GM23248 (cell line): ENCODE measurements around the gene NLGN4X. TPM values are rescaled to one million over a fixed set of nuclear protein-coding genes. Genes with fewer than 3 reads are reported as not detected.

Experiments
- DNase-seq: peaks from one replicate; pipeline ENCODE4 v3.0.0-alpha.2; 2015
- H2AFZ ChIP-seq: fragments of 200-600 bp; sonication (generic); 2 replicates; pipeline ENCODE4 v1.6.1; 2016; ENCODE audit warnings: antibody characterized with exemption
- H3F3A ChIP-seq: fragments of 200-600 bp; sonication (generic); 2 replicates; pipeline ENCODE4 v1.6.1; 2016; ENCODE audit warnings: mild to moderate bottlenecking, antibody characterized with exemption, mixed run types; ENCODE audit not compliant: insufficient read depth
- H3K27ac ChIP-seq: fragments of 200-600 bp; sonication (generic); 2 replicates; pipeline ENCODE4 v1.5.1; 2016; ENCODE audit warnings: mild to moderate bottlenecking
- H3K27me3 ChIP-seq: fragments of 200-600 bp; sonication (generic); replicated peaks from 2 replicates; pipeline ENCODE4 v1.6.1; 2016; ENCODE audit warnings: mild to moderate bottlenecking; ENCODE audit not compliant: insufficient read depth
- H3K36me3 ChIP-seq: fragments of 200-600 bp; sonication (generic); 2 replicates; pipeline ENCODE4 v1.6.1; 2016; ENCODE audit warnings: low read depth, mild to moderate bottlenecking
- H3K4me1 ChIP-seq: fragments of 200-600 bp; sonication (generic); 2 replicates; pipeline ENCODE4 v1.6.1; 2016; ENCODE audit warnings: mild to moderate bottlenecking; ENCODE audit not compliant: insufficient read depth
- H3K4me2 ChIP-seq: fragments of 200-600 bp; sonication (generic); one replicate; pipeline ENCODE4 v1.6.1; 2016; ENCODE audit warnings: mild to moderate bottlenecking; ENCODE audit not compliant: unreplicated experiment
- H3K4me3 ChIP-seq: fragments of 200-600 bp; sonication (generic); 2 replicates; pipeline ENCODE4 v1.5.1; 2016; ENCODE audit warnings: mild to moderate bottlenecking
- H3K79me2 ChIP-seq: fragments of 200-600 bp; sonication (generic); 2 replicates; pipeline ENCODE4 v1.6.1; 2016; ENCODE audit warnings: mild to moderate bottlenecking; ENCODE audit not compliant: insufficient read depth
- H3K9ac ChIP-seq: fragments of 200-600 bp; sonication (generic); 2 replicates; pipeline ENCODE4 v1.6.1; 2016; ENCODE audit warnings: mild to moderate bottlenecking
- H3K9me2 ChIP-seq: fragments of 200-600 bp; sonication (generic); 2 replicates; pipeline ENCODE4 v1.6.1; 2016; ENCODE audit warnings: mixed run types, mild to moderate bottlenecking, moderate library complexity; ENCODE audit not compliant: insufficient read depth
- H3K9me3 ChIP-seq: fragments of 200-600 bp; sonication (generic); one replicate; pipeline ENCODE4 v1.6.1; 2017; ENCODE audit warnings: low read depth
- H4K20me1 ChIP-seq: fragments of 200-600 bp; sonication (generic); 2 replicates; pipeline ENCODE4 v1.6.0; 2016; ENCODE audit not compliant: insufficient read depth
- EZH2 ChIP-seq: fragments of 200-600 bp; sonication (generic); IDR thresholded peaks from 2 replicates; pipeline ENCODE4 v1.6.1; 2018; ENCODE audit warnings: antibody characterized with exemption, mild to moderate bottlenecking; ENCODE audit not compliant: insufficient read depth, poor library complexity, severe bottlenecking
- EZH2phosphoT487 ChIP-seq: fragments of 200-600 bp; sonication (generic); IDR thresholded peaks from 2 replicates; pipeline ENCODE4 v1.6.1; 2018; ENCODE audit warnings: antibody characterized with exemption, moderate library complexity, mild to moderate bottlenecking, low read depth; ENCODE audit not compliant: insufficient read depth
- WGBS, 2 experiments: methylation state at CpG; one replicate each; pipeline ENCODE4 v1.1.6; 2015 to 2017; ENCODE audit warnings: low lambda C conversion rate in 2 of 2, low coverage in 1 of 2; ENCODE audit errors: missing lambda C conversion rate in 2 of 2; 5-methylcytosine and 5-hydroxymethylcytosine counted together
- in situ Hi-C: fragments of 300-500 bp; cut with MboI; formaldehyde crosslinking; loops from 2 replicates; pipeline ENCODE4 v1.15.0; 2020
- polyA plus RNA-seq: library from polyadenylated mRNA; unstranded; fragments of >200 nt; fragmentation: Nextera tagmentation; extraction: Ambion mirVana; gene quantifications from 2 replicates; pipeline ENCODE4 v1.2.1, GENCODE V29; 2016
- total RNA-seq: library from RNA; depleted of rRNA; stranded (reverse); fragments of >200 nt; shearing (Covaris generic); gene quantifications from 2 replicates; pipeline ENCODE4 v1.2.3, GENCODE V29; 2014

Gene NLGN4X
- total and polyA plus RNA-seq, 2 experiments from 2014 or later, result not detected

GRCh38 chrX:6129195-6129594 lies 99.5 kb downstream of the NLGN4X start:
- no peaks in the 10 kb centered on the region for H3K27me3 ChIP-seq

DNA sequence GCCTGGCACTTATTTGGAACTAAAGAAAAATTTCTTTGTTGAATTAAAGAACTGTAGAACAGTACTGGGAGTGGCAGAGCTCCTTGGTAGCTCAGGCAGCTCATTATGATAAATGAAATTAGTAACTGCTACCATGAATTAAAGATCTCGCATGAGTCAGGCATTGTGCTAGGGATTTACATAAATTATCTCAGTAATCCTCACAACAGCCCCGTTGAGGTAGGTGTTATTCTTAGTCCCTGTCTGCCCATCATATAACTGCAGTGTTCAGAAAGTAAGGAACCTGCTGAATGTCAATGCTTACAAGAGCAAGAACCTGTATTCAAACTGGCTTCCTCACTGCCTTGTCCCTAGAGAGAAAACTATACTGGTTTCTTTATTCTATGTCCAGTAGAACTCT lies 108.3 kb downstream of the NLGN4X start:
- H2AFZ ChIP-seq, result no peak overlapping the region
- no peaks in the 10 kb centered on the region for H3K36me3 ChIP-seq
- no peaks in the 10 kb centered on the region for H3K27me3 ChIP-seq
- H3K79me2 ChIP-seq, result no peaks in the 10 kb centered on the region
- no peaks in the 10 kb centered on the region for H3K4me1 ChIP-seq
- H3K9me2 ChIP-seq, result no peaks in the 10 kb centered on the region
- in situ Hi-C loops, result no loop called here
- no peak overlapping the region for H3K4me2 ChIP-seq
- no peak overlapping the region for H3K4me3 ChIP-seq
- H3K9ac ChIP-seq, result no peak overlapping the region
- no peak for DNase-seq
- H4K20me1 ChIP-seq, result no peaks in the 10 kb centered on the region
- no peaks in the 10 kb centered on the region for H3K9me3 ChIP-seq
- no peak overlapping the region for H3K27ac ChIP-seq
- TF ChIP-seq EZH2phosphoT487, result no peak
- no peak for TF ChIP-seq EZH2
- 42 to 50% methylated on average over 1 to 2 of the region's 2 CpGs for WGBS, 2 experiments
- H3F3A ChIP-seq, result no peaks in the 10 kb centered on the region

More at GRCh38 chrX:6129195-6129594, 99.5 kb downstream of the NLGN4X start:
- H3K9ac ChIP-seq, result no peak overlapping the region
- no peaks in the 10 kb centered on the region for H3K9me3 ChIP-seq
- H3K27ac ChIP-seq, result no peak overlapping the region
- H3K4me3 ChIP-seq, result no peak overlapping the region
- H3K79me2 ChIP-seq, result no peaks in the 10 kb centered on the region
- H3K4me1 ChIP-seq, result no peaks in the 10 kb centered on the region
- H4K20me1 ChIP-seq, result no peaks in the 10 kb centered on the region
- no peaks in the 10 kb centered on the region for H3K9me2 ChIP-seq
- TF ChIP-seq EZH2, result no peak
- TF ChIP-seq EZH2phosphoT487, result no peak
- no peaks in the 10 kb centered on the region for H3K36me3 ChIP-seq
- DNase-seq, result no peak
- in situ Hi-C loops, result no loop called here
- H3F3A ChIP-seq, result no peaks in the 10 kb centered on the region
- no peak overlapping the region for H3K4me2 ChIP-seq
- H2AFZ ChIP-seq, result no peak overlapping the region

GRCh38 chrX:6095469-6095868 lies 133.2 kb downstream of the NLGN4X start:
- H4K20me1 ChIP-seq, result no peaks in the 10 kb centered on the region
- WGBS, 2 experiments, result 9% methylated on average over 5 of the region's 5 CpGs
- no peaks in the 10 kb centered on the region for H3K9me3 ChIP-seq
- H3K4me1 ChIP-seq, result no peaks in the 10 kb centered on the region
- H3K27me3 ChIP-seq, result no peaks in the 10 kb centered on the region
- H2AFZ ChIP-seq, result no peak overlapping the region
- in situ Hi-C loops, result no loop called here
- H3K9ac ChIP-seq, result no peak overlapping the region
- H3K4me2 ChIP-seq, result no peak overlapping the region
- no peak overlapping the region for H3K4me3 ChIP-seq
- no peaks in the 10 kb centered on the region for H3K79me2 ChIP-seq
- H3K36me3 ChIP-seq, result no peaks in the 10 kb centered on the region
- H3K27ac ChIP-seq, result no peak overlapping the region
- no peaks in the 10 kb centered on the region for H3F3A ChIP-seq
- H3K9me2 ChIP-seq, result no peaks in the 10 kb centered on the region
- no peak for DNase-seq
- no peak for TF ChIP-seq EZH2
- TF ChIP-seq EZH2phosphoT487, result no peak

DNA sequence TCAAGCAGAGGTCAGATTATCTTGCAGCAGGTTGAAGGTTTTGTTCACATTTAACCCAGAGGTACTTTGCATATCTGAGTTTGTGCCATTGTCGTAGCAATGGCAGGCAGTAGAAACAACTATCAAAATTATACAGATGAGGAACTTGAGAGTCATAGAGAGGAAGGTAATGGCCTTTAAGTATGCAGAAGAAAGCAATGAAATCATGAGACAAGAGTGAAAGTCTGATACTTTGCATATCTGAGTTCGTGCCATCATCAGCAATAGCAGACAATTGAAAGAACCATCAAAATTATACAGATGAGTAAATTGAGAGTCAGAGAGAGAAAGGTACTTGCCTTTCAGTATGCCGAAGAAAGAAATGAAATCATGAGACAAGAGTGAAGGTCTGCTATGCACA lies 154.1 kb downstream of the NLGN4X start:
- no peak overlapping the region for H3K4me3 ChIP-seq
- H3F3A ChIP-seq, result no peaks in the 10 kb centered on the region
- H3K9me2 ChIP-seq, result no peaks in the 10 kb centered on the region
- H2AFZ ChIP-seq, result no peak overlapping the region
- no peaks in the 10 kb centered on the region for H3K9me3 ChIP-seq
- 3 to 4% methylated on average over 2 of the region's 3 CpGs for WGBS, 2 experiments
- in situ Hi-C loops, result no loop called here
- H3K4me1 ChIP-seq, result no peaks in the 10 kb centered on the region
- H3K4me2 ChIP-seq, result no peak overlapping the region
- no peaks in the 10 kb centered on the region for H3K79me2 ChIP-seq
- H3K27ac ChIP-seq, result no peak overlapping the region
- H4K20me1 ChIP-seq, result no peaks in the 10 kb centered on the region
- DNase-seq, result no peak
- H3K27me3 ChIP-seq, result no peaks in the 10 kb centered on the region
- no peaks in the 10 kb centered on the region for H3K36me3 ChIP-seq
- TF ChIP-seq EZH2 (no peak), EZH2phosphoT487 (no peak)
- no peak overlapping the region for H3K9ac ChIP-seq

- no peaks in the 10 kb centered on the region for H3K9me2 ChIP-seq
- no peak overlapping the region for H3K4me3 ChIP-seq
- no peaks in the 10 kb centered on the region for H3K27me3 ChIP-seq
- H2AFZ ChIP-seq, result no peak overlapping the region
- no peak overlapping the region for H3K4me2 ChIP-seq
- H3K9me3 ChIP-seq, result no peaks in the 10 kb centered on the region
- no peak overlapping the region for H3K9ac ChIP-seq
- TF ChIP-seq EZH2phosphoT487 (no peak), EZH2 (no peak)
- in situ Hi-C loops, result no loop called here
- no peak for DNase-seq
- H3K79me2 ChIP-seq, result no peaks in the 10 kb centered on the region
- WGBS, 2 experiments, result 3 to 5% methylated on average over 4 to 5 of the region's 5 CpGs
- no peaks in the 10 kb centered on the region for H3K4me1 ChIP-seq
- no peaks in the 10 kb centered on the region for H4K20me1 ChIP-seq
- H3K27ac ChIP-seq, result no peak overlapping the region
- H3K36me3 ChIP-seq, result no peaks in the 10 kb centered on the region
- H3F3A ChIP-seq, result no peaks in the 10 kb centered on the region
These were observed 156.9 kb downstream of the NLGN4X start for GRCh38 chrX:6071731-6072130.
